ENCODE data around the gene RFWD3. TPM values are rescaled to one million over a fixed set of nuclear protein-coding genes. Genes with fewer than 3 reads are reported as not detected.
A peak's percentile ranks its signal among the peaks of the same experiment; 100 is the strongest.

Gene RFWD3
- total and polyA plus RNA-seq, 2 donors from 2014 or later: 5.8 to 26.0 TPM

DNA sequence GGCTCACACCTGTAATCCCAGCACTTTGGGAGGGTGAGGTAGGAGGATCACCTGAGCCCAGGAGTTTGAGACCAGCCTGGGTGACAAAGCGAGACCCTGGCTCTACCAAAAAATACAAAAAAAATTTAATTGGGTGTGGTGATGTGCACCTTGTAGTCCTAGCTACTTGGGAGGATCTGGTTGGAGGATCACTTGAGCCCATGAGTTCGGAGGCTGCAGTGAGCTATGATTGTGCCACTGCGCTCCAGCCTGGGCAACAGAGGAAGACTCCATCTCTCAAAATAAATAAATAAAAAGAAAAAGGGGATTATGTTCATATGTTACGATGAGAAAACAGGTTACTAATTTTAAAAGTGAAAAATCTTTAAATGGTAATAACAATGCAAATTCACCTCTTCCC lies 33.0 kb upstream of the RFWD3 start:
- H3K27ac ChIP-seq (ENCODE audit: low read depth in 2 of 2, low read length in 2 of 2): no peak overlapping the region
- no peak for DNase-seq

DNA sequence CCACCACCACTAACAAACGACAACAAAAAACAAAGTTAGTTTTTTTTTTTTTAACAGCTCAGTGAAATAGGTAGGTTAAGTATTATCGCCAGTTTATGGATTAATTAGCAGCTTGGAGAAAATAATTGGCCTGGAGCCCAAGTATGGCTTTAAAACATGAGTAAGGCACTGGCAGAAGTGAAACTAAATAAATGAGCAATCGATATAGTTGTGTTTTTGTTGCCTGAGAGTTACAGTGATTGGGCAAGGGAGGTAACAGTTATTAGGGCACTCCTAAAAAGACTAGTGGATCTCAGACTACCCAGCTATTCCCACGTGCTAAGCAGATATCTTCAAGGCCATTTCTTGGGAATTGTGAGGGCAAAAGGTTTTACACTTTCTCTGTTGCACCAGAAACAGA lies 31.5 kb upstream of the RFWD3 start:
- peaks cover 0 to 5% (median 0%) of the 10 kb centered on the region in 3 donors for H3K4me1 ChIP-seq (ENCODE audit: control insufficient read depth in 2 of 3, insufficient read depth in 2 of 3, low read depth in 1 of 3, low read length in 3 of 3)
- DNase-seq: no peak
- no peak overlapping the region for H3K27ac ChIP-seq (ENCODE audit: low read depth in 2 of 2, low read length in 2 of 2)
- no peaks in the 10 kb centered on the region for H3K27me3 ChIP-seq (ENCODE audit: control insufficient read depth, insufficient read depth, low read length)
- H3K4me3 ChIP-seq (ENCODE audit: low read length in 3 of 3): peak overlapping the region in 1 of 3 donors; percentile 29
- FAIRE-seq: no peak
- H3K36me3 ChIP-seq (ENCODE audit: control insufficient read depth in 2 of 3, insufficient read depth in 3 of 3, low read length in 3 of 3): no peaks in the 10 kb centered on the region
- intact Hi-C loops (cut with DNase I): no loop called here
- H3K9ac ChIP-seq (ENCODE audit: low read length in 3 of 3): no peak overlapping the region
- TF ChIP-seq, protein P1, sequence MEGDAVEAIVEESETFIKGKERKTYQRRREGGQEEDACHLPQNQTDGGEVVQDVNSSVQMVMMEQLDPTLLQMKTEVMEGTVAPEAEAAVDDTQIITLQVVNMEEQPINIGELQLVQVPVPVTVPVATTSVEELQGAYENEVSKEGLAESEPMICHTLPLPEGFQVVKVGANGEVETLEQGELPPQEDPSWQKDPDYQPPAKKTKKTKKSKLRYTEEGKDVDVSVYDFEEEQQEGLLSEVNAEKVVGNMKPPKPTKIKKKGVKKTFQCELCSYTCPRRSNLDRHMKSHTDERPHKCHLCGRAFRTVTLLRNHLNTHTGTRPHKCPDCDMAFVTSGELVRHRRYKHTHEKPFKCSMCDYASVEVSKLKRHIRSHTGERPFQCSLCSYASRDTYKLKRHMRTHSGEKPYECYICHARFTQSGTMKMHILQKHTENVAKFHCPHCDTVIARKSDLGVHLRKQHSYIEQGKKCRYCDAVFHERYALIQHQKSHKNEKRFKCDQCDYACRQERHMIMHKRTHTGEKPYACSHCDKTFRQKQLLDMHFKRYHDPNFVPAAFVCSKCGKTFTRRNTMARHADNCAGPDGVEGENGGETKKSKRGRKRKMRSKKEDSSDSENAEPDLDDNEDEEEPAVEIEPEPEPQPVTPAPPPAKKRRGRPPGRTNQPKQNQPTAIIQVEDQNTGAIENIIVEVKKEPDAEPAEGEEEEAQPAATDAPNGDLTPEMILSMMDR (IDR thresholded peaks at IDR 0.05; ENCODE audit: borderline replicate concordance, extremely low read depth, insufficient read depth): no peak
- H3K9me3 ChIP-seq (ENCODE audit: control insufficient read depth in 2 of 3, insufficient read depth in 1 of 3, low read length in 3 of 3): no peaks in the 10 kb centered on the region

More for the DNA sequence above, 33.0 kb upstream of the RFWD3 start:
- peak overlapping the region in 1 of 3 donors; percentile 9 for H3K9ac ChIP-seq (ENCODE audit: low read length in 3 of 3)
- H3K9me3 ChIP-seq (ENCODE audit: control insufficient read depth in 2 of 3, insufficient read depth in 1 of 3, low read length in 3 of 3): no peaks in the 10 kb centered on the region
- no peak for FAIRE-seq
- no peaks in the 10 kb centered on the region for H3K36me3 ChIP-seq (ENCODE audit: control insufficient read depth in 2 of 3, insufficient read depth in 3 of 3, low read length in 3 of 3)
- peaks cover 0 to 5% (median 0%) of the 10 kb centered on the region in 3 donors for H3K4me1 ChIP-seq (ENCODE audit: control insufficient read depth in 2 of 3, insufficient read depth in 2 of 3, low read depth in 1 of 3, low read length in 3 of 3)
- TF ChIP-seq, protein P1 (IDR thresholded peaks at IDR 0.05; ENCODE audit: borderline replicate concordance, extremely low read depth, insufficient read depth): no peak
- H3K4me3 ChIP-seq (ENCODE audit: low read length in 3 of 3): peak overlapping the region in 2 of 3 donors; percentile 62 to 87
- intact Hi-C loops (cut with DNase I): no loop called here
- H3K27me3 ChIP-seq (ENCODE audit: control insufficient read depth, insufficient read depth, low read length): no peaks in the 10 kb centered on the region

DNA sequence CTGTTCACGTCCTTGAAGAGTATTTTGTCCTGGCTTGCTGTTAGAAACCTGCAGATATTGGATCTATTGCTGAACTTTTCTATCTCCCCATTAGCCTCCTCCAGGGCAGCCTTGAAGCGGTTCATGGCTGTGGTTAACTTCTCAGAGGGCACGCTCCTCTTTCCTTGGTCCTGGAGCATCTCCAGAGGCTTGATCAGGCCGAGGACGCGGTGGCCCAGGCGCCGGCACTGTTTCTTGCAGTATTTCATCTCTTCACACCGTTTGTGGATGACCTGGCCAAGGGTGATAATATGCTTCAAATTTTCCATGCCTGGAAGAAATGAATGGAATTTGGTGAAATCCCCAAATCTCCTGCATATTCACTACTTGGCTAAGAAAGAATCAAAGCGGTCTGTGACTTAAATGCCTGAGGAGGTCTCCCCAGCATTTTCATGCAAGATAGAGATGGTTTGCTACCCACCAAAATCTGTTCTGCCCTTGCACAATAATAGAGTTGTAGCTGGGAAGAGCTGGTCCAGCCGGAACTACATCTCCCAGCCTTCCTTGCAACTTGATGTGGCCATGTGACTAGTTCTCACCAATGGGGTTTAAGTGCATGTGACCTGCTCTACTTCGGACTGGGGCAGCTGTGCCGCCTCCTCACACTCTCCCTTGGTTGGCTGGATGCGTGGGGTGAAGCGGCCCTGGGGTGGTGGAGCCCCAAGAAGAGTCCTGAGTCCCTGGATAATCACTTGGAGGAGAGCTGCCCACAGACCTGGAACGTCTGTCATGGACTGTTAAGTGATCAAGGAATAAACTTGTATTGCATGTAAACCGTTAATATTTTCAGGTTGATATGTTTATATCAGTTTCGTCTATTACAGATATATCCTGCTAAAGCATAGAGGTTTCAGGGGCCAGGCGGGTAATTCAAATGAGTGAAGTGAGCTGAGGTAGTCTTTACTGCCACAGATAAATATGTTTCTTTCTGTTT lies 29.1 kb upstream of the RFWD3 start:
- H3K4me1 ChIP-seq (ENCODE audit: control insufficient read depth in 2 of 3, insufficient read depth in 2 of 3, low read depth in 1 of 3, low read length in 3 of 3): peaks cover 0 to 3% (median 0%) of the 10 kb centered on the region in 3 donors
- peak; percentile 76 to 91 (median 83) for DNase-seq
- no peak overlapping the region for H3K27ac ChIP-seq (ENCODE audit: low read depth in 2 of 2, low read length in 2 of 2)
- FAIRE-seq: no peak
- H3K9ac ChIP-seq (ENCODE audit: low read length in 3 of 3): peak overlapping the region in 2 of 3 donors; percentile 34 to 42
- no peaks in the 10 kb centered on the region for H3K9me3 ChIP-seq (ENCODE audit: control insufficient read depth in 2 of 3, insufficient read depth in 1 of 3, low read length in 3 of 3)
- TF ChIP-seq, protein P1 (IDR thresholded peaks at IDR 0.05; ENCODE audit: borderline replicate concordance, extremely low read depth, insufficient read depth): no peak
- peak overlapping the region; percentile 68 to 81 (median 78) for H3K4me3 ChIP-seq (ENCODE audit: low read length in 3 of 3)
- no peaks in the 10 kb centered on the region for H3K36me3 ChIP-seq (ENCODE audit: control insufficient read depth in 2 of 3, insufficient read depth in 3 of 3, low read length in 3 of 3)
- no peaks in the 10 kb centered on the region for H3K27me3 ChIP-seq (ENCODE audit: control insufficient read depth, insufficient read depth, low read length)
- intact Hi-C loops (cut with DNase I): no loop called here
